Measurements from ENCODE around the gene PLCB4.

PLCB4 gene

DNA sequence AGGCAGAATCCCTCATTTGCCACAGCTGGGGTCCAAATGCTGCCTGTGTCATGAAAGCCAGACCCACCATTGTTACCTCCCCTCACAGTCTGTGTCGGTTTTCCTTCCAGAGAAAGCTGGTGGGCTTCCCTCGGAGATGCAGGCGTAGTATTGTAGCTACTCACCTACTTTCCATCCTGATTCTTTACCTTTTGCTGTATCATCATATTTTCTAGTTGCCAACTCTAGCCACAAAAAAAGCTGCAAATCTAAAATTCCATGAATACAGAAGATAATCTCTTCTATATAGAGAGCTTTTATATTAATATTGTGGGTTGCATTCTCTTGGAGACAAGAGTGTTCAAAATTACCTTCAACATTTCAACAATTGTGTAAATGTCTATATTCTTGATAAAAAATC, 347.5 kb downstream of the PLCB4 start:
- DNase-seq (ENCODE audit: low read depth): no peak
- H3K4me3 ChIP-seq (ENCODE audit: low read depth, low read length): no peak overlapping the region
- TF ChIP-seq, protein P1, sequence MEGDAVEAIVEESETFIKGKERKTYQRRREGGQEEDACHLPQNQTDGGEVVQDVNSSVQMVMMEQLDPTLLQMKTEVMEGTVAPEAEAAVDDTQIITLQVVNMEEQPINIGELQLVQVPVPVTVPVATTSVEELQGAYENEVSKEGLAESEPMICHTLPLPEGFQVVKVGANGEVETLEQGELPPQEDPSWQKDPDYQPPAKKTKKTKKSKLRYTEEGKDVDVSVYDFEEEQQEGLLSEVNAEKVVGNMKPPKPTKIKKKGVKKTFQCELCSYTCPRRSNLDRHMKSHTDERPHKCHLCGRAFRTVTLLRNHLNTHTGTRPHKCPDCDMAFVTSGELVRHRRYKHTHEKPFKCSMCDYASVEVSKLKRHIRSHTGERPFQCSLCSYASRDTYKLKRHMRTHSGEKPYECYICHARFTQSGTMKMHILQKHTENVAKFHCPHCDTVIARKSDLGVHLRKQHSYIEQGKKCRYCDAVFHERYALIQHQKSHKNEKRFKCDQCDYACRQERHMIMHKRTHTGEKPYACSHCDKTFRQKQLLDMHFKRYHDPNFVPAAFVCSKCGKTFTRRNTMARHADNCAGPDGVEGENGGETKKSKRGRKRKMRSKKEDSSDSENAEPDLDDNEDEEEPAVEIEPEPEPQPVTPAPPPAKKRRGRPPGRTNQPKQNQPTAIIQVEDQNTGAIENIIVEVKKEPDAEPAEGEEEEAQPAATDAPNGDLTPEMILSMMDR (IDR thresholded peaks at IDR 0.05; ENCODE audit: control insufficient read depth, extremely low read depth, insufficient read depth): no peak

DNA sequence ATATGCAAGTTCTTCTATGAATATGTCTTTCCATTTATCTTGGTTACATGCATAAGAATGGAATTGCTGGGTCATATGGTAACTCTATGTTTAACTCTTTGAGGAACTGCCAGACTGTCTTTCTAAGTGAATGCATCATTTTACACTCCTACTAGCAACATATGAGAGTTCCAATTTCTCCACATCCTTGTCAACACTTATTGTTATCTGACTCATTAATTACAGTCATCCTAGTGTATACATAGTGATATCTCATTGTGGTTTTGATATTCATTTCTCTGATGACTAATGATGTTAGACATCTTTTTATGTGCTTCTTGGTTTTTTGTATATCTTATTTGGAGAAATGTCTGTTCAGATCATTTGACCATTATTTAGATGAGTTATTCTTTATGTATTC, 348.8 kb downstream of the PLCB4 start:
- DNase-seq (ENCODE audit: low read depth): no peak
- no peak overlapping the region for H3K4me3 ChIP-seq (ENCODE audit: low read depth, low read length)
- TF ChIP-seq, protein P1 (IDR thresholded peaks at IDR 0.05; ENCODE audit: control insufficient read depth, extremely low read depth, insufficient read depth): no peak

DNA sequence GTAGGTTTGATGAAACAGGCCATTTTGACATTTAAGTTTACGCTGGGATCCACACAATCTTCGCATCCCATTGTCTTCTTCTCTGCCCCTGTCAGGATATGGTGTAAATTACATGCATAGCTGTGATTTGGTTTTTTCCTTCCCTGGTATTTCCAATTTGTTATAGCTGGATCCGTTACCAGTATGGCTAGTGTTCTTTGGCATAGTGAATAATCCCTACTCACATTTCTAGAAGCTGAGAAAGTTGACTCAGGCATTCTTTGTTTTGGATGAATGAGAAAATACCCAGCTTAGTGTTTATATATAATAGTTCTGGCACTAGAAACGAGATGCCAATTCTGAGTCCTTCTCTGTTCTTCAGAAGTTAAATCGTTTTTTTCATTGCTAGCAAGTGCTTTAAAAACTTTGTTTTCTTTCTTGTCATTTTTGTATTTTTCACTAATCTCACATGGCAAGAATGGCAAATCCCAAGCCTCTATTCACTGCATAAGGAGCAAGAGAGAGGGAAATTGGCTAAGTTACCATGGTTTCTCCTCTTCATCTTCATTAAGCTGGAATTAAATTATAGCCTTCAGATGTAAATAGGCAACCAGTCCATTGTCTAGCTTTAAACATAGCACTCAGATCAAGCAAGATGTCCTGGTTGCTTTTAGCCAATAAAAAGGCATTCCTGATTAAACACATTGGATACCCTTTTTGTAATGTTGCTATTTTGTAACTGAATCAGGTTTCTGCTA, 353.6 kb downstream of the PLCB4 start:
- DNase-seq (ENCODE audit: low read depth): no peak
- H3K4me3 ChIP-seq (ENCODE audit: low read depth, low read length): no peak overlapping the region
- TF ChIP-seq, protein P1 (IDR thresholded peaks at IDR 0.05; ENCODE audit: control insufficient read depth, extremely low read depth, insufficient read depth): no peak

DNA sequence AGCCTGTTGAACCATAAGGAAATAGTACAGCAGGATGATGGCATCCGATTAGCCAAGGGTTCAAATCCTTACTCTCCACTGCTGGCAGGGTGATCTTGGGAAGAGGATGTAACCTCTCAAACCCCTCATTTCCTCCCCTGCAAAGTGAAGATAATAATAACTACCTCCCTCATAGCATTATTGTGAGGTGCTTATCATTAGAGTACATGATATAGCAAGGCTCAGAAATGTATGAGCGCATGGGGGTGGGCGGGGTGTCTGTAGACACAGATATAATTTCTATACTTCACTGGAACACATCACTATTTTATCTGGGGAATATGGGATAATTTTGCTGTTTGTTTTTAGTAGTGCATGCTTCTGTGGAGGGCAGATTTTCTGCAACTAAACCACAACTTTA, 355.7 kb downstream of the PLCB4 start:
- no peak for DNase-seq (ENCODE audit: low read depth)
- H3K4me3 ChIP-seq (ENCODE audit: low read depth, low read length): no peak overlapping the region
- TF ChIP-seq, protein P1 (IDR thresholded peaks at IDR 0.05; ENCODE audit: control insufficient read depth, extremely low read depth, insufficient read depth): no peak

DNA sequence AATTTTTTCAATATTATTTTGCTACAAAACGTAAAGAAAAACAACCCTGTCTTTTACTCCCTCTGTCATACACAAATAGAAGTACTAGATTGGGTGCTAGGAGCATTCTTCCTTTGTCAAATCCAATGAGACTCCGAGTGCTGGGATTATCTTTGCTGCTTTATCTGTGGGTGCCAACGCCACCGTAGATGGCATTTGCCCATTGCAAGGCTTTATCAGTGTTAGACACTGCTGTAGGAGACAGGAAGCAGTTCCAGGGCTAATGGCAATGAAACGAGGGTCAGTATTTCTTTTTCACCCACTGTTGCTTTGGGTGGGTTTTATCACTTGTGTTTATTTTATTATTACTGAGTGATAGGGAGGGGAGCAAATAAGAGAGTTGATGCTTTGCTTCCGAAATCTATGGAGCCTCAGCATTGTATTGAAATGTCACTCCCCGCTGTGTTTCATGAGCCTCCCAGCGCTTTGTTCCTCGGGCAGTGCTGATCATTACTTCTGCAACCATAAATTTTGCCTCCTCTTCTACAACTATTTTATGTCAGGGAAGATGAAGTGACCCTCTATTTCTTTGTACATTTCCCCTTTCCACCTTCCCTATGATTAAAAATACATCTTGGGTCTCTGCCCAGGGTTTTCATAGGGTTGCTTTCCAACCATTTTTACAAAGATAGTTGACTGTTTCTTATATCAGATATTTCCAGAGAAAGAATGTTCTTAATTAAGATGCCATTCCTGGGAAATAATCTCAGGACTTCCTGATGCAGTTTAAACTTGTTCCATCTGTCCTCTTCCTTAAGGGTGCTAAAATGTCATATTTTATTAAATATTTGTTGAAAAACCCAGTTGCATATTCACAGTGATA, 358.8 kb downstream of the PLCB4 start:
- DNase-seq (ENCODE audit: low read depth): no peak
- H3K4me3 ChIP-seq (ENCODE audit: low read depth, low read length): no peak overlapping the region
- TF ChIP-seq, protein P1 (IDR thresholded peaks at IDR 0.05; ENCODE audit: control insufficient read depth, extremely low read depth, insufficient read depth): no peak

DNA sequence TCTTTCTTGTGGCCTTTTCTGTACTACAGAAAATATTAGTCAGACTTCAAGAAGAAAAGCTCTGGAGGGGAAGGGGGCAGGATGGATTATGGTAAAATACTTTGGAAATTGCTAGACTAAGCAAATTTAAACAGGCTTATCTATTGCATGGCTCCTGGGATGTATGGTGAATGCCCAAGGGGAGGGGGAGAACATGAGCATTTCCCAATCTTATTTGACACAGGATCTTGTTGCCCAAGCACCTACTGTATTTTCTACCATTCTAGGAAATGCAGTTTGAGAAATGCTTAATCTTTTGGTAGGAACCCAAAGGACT, 359.4 kb downstream of the PLCB4 start:
- no peak for DNase-seq (ENCODE audit: low read depth)
- TF ChIP-seq, protein P1 (IDR thresholded peaks at IDR 0.05; ENCODE audit: control insufficient read depth, extremely low read depth, insufficient read depth): no peak
- no peak overlapping the region for H3K4me3 ChIP-seq (ENCODE audit: low read depth, low read length)
